SK-N-SH (cell line): Measurements from ENCODE around the gene TNK2.

Source experiments
- CHD2 ChIP-seq: fragments of 150-350 bp; IDR thresholded peaks from 2 replicates; pipeline ENCODE4 v1.6.1; 2018; ENCODE audit warnings: low read length; ENCODE audit not compliant: partially characterized antibody
- CTCF ChIP-seq: fragments of 200-600 bp; sonication (generic); IDR thresholded peaks from 2 replicates; pipeline ENCODE4 v1.6.1; 2017; ENCODE audit warnings: antibody characterized with exemption, mild to moderate bottlenecking, moderate library complexity
- EP300 ChIP-seq, 2 experiments: IDR thresholded peaks; 2 replicates each; pipeline versions ENCODE4 v1.4.0 to v1.6.1; 2012; ENCODE audit warnings: borderline replicate concordance in 1 of 2, low read depth in 1 of 2, low read length in 1 of 2
- IRF3 ChIP-seq: fragments of 150-350 bp; IDR thresholded peaks from 2 replicates; pipeline ENCODE4 v1.6.1; 2016; ENCODE audit warnings: mild to moderate bottlenecking, low read depth, low read length
- MAX ChIP-seq: IDR thresholded peaks from 2 replicates; pipeline ENCODE4 v1.4.0; 2012; ENCODE audit warnings: low read depth
- MEF2A ChIP-seq: IDR thresholded peaks from 2 replicates; pipeline ENCODE4 v1.4.0; 2012; ENCODE audit warnings: low read depth, borderline replicate concordance
- MXI1 ChIP-seq: IDR thresholded peaks from 2 replicates; pipeline ENCODE4 v1.6.1; 2012; ENCODE audit warnings: mild to moderate bottlenecking, low read depth, low read length, improper control_type of control experiment
- POLR2AphosphoS5 ChIP-seq: IDR thresholded peaks from 2 replicates; pipeline ENCODE4 v1.6.1; 2012; ENCODE audit warnings: low read depth, low read length
- REST ChIP-seq: IDR thresholded peaks from 2 replicates; pipeline ENCODE4 v1.6.1; 2012; ENCODE audit warnings: mild to moderate bottlenecking, low read depth, low read length, moderate library complexity
- SIN3A ChIP-seq: IDR thresholded peaks from 2 replicates; pipeline ENCODE4 v1.6.1; 2012; ENCODE audit warnings: low read depth, mild to moderate bottlenecking, low read length, moderate library complexity, borderline replicate concordance
- TAF1 ChIP-seq: IDR thresholded peaks from 2 replicates; pipeline ENCODE4 v1.6.1; 2012; ENCODE audit warnings: low read depth, mild to moderate bottlenecking, low read length, moderate library complexity, borderline replicate concordance
- TCF12 ChIP-seq: IDR thresholded peaks from 2 replicates; pipeline ENCODE4 v1.4.0; 2012

- TF ChIP-seq TCF12, result no peak
- no peak for TF ChIP-seq CTCF
- no peak for TF ChIP-seq EP300 (IDR thresholded peaks at IDR 0.05; ENCODE audit: borderline replicate concordance in 1 of 2, low read depth in 1 of 2, low read length in 1 of 2)
- TF ChIP-seq REST, result no peak
- no peak for TF ChIP-seq MEF2A
- no peak for TF ChIP-seq MXI1
- no peak for TF ChIP-seq MAX
- no peak for TF ChIP-seq TAF1
- no peak for TF ChIP-seq CHD2
- TF ChIP-seq IRF3, result no peak
- no peak for TF ChIP-seq SIN3A
- no peak for TF ChIP-seq POLR2AphosphoS5
Observed at GRCh38 chr3:195825857-195826804, 82.2 kb downstream of the TNK2 start.
